Stimulated activated CD8-positive, alpha-beta memory T cell treated with anti-CD3 and anti-CD28 coated beads, Interleukin-12 subunit alpha, Interleukin-12 subunit beta, amount 100 ng/mL, for 4 hours (primary cell): ENCODE measurements around the gene ANKZF1.

Source experiments
- DNase-seq: peaks from one replicate; pipeline ENCODE4 v3.0.0-alpha.2; 2020; ENCODE audit warnings: low read depth

ANKZF1 gene

DNA sequence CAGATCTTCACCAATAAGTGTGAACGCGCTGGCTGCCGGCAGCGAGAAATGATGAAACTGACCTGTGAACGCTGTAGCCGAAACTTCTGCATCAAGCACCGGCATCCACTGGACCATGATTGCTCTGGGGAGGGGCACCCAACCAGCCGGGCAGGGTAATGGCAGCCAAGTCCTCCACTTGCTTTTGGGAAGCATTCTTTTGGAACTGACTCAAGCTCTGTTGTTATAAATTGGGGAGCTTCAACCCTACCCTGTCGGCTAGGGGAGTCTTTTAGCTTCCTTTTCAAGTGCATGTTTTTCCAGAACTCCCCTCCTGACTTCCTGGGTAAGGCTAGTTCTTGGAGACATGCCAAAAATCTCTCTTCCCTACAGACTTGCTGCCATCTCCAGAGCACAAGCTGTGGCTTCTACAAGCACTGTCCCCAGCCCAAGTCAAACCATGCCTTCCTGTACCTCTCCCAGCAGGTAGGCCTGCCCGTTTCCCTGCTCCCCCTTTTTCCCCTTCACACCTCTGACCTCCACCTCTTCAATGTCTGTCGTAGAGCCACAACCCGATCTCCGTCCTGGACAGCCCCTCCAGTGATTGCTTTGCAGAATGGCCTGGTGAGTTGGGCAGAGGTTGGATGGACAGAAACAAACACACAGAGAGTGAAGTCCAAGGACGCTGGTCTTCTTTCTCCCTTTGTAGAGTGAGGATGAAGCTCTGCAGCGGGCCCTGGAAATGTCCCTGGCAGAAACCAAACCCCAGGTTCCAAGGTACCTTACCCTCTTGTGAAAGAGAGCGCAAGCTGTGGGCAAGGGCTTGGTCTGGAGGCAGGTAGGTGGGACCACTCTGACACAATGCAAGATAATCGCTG is 21.5 kb upstream of the ANKZF1 start:
- no peak for DNase-seq

DNA sequence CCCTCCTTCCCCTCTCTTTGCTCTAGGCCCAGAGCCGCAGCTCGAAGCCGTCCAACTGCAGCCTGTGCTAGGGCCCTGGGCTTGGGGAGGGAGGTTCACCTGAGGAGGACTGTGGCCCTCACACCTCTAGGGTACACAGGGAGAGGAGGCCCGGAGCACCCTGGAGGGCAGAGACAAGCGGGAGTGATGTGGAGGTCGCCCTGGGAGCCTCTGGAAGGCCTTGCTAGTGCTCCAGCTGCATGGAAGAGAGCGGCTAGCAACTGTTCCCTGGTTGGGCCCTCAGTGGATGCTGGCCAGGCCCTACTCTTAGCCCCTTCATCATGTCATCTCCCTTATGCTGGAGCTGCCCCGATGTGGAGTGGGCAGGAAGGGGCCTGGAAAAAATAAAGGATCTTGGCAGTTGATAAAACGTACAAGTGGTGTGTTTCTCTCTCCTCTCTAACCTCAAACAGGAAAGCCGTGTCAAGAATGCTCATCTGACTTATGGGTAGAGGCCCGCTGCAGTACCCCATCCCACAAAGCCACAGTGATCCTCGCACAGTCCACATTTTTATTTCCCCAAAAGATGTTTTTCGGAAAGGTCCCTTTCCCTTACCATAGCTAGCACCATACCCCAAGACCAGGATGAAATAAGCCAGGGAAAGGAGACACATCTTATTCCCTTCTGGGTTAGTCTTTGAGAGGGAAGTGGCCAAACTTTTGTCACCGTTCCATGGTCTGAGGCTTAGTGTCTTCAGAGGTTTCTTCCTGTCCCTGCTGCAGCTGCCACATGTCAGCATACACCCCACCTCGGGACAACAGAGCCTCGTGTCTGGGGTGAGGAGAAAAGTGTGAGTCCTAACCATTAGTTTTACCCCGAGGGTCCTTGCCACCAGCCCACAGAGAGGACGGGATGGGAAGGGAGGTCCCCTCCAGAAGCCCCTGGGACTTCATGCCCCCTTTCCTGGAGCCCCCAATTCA is 20.1 kb upstream of the ANKZF1 start:
- no peak for DNase-seq

DNA sequence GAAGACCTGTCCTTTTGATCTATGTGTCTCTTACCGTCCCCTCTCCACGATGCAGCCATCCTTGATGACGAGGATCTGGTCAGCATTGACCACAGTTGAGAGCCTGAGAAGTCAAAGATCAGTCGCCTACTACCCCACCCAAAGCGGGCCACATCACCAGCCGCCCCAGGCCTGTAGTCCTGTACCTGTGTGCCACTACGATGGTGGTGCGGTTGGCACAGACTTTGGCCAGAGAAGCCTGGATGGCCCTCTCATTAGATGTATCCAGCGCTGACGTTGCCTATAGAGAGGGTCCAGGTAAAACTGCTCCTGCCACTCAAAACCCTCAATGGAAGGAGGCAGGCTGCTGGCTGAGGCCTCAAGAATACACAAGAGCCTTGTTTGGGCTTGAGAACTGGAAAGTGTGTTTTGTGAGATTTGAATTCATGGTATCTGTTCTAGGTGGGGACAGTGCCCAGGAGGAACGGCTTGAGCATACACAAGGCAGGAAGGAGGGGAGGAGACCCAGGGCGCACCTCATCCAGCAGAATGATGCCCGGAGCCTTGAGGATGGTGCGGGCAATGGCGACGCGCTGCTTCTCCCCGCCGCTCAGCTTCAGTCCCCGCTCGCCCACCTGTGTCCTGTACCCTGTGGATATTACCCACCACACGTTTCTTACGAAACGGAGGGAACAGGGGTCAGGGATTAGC is 19.3 kb upstream of the ANKZF1 start:
- no peak for DNase-seq

DNA sequence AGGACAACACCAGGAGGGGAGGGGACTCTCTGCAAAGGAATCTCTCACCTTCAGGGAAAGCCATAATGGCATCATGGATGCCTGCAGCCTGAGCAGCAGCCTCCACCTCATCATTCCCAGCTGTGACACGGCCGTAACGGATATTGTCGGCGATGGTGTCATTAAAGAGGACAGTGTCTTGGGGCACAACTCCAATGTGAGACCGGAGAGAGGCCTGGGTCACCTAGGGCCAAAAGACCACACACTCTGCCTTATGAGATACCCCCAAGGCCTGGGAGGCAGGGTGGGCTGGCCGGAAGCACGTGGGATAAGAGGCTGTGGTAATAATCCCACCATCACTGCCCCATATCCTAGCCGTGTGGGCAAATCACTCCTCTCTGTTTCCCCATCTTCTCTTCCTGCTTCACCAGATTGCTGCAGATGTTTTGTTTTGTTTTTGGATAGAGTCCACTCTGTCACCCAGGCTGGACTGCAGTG is 18.7 kb upstream of the ANKZF1 start:
- DNase-seq: no peak

DNA sequence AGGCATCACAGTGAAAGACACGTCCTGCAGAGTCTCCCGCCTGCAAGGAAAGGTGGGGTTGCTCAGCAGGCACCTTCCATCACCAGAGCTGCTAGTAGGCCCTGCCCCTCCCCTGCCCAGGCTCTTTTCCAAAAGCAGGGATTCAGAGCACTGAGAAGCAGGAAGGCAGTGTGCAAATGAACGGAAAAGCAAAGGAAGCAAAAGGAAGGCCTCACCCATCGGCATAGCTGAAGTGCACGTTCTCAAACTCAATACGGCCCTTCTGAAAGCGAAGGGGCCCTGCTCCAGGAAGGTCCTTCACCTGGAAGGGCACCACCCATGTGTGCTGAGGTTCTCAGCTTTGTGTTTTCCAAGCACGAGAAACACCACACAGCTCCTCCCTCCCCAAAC is 16.6 kb upstream of the ANKZF1 start:
- no peak for DNase-seq

DNA sequence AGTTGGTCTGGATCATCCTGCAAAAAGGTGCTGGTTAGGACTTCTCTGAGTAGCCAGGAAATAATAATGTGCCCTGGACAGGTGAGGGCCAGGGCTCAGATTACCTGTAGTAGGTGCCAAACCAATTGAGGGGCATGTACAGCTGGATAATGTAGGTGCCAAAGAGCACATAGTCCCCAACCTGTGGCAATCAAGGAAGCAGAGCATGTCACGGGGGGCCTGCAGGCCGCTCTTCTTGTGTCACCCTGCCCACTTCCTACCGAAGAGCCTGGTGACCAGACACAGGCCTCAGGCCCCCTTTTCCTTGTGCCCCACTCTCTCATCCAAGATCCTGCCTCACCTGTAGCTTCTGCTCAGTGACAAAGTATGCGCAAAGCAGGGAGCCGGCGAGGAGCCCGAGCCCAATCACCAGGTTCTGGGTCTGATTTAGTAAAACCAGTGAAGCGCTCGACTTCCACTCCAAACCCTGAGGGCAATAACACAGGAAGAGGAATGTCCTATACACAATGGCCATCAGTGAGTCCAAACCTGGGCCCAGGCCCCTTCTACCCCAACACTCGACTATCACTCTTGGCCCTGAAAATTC is 16.0 kb upstream of the ANKZF1 start:
- no peak for DNase-seq

DNA sequence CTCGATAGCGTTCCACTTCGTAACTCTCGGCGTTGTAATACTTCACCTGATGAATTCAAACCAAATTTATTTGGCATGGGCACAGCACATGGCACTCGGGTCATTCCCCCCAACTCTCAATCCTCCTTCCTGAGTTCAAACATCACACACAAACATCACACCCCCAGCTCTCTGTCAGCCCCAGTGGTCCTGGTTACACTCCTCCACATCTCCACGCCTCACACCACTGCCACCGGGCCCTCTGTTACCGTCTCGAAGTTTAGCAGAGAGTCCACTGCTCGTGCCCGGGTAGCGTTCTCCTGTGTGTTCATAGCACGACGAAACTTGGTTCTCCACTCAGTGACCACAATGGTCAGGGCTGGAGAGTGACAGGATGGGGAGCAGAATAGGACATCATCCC is 15.5 kb upstream of the ANKZF1 start:
- DNase-seq: no peak

DNA sequence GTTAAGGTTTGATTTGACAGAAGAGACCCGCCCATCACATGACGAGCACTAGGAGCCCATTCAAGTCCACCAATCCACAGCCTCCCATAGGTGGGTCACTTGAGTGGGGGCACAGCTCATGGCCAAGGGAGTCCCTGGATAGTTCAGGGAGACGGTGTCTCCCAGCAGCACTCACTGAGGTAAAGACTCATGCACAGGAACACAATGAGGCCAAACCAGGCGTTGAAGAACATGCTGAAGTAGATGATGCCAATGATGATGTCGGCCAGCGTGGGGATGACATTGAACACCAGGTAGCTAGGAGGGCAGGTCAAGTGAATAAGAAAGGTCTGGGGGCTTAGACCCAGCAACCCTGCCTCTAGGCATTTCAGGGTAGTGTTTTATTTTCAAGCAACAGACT is 14.8 kb upstream of the ANKZF1 start:
- DNase-seq: no peak

DNA sequence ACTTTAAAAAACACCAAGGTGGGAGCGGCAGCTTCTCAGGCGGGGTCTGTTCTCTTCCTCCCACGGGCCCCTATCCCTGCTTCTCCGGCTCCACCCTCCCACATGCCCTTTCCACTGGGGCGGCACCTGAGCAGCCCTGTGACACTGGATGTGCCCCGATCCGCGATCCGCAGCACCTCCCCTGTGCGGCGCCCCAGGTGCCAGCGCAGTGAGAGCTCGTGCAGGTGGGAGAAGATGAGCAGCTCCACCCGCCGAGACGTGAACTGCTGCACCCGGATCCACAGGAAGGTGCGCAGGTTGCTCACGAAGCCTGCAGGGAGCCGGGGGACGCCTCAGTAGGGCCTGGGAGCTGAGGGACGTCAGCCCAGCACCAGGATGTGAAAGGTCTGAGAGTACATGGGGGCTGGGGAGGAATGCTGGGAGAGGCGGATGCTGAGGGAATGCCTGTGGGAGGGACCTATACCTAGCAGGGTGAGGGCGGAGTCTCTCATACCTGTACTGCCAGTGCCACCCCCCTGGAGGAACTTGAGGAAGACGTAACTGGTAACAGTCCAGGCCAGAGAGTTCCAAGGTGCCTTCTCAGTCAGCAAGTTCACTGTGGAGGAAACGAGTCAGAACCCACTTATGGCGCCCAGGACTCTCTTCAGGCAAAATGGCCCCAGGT is 13.6 kb upstream of the ANKZF1 start:
- no peak for DNase-seq

DNA sequence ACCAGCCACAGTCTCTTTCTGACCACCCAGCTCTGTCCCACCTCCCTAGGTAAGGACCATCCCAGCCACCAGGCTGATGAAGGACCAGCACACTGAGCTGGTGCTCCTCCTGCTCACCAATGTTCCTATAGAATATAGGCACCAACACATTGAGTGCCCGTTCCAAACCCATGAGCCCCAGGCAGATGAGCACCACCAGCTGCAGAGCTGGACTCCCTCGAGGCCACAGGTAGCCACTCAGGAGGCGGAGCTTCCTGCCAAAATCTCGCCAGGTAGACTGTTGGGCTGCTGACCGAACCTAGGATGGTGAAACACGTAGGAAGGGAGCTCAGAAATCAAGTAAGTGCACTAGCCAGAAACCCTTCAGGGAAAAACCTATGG is 13.1 kb upstream of the ANKZF1 start:
- no peak for DNase-seq

DNA sequence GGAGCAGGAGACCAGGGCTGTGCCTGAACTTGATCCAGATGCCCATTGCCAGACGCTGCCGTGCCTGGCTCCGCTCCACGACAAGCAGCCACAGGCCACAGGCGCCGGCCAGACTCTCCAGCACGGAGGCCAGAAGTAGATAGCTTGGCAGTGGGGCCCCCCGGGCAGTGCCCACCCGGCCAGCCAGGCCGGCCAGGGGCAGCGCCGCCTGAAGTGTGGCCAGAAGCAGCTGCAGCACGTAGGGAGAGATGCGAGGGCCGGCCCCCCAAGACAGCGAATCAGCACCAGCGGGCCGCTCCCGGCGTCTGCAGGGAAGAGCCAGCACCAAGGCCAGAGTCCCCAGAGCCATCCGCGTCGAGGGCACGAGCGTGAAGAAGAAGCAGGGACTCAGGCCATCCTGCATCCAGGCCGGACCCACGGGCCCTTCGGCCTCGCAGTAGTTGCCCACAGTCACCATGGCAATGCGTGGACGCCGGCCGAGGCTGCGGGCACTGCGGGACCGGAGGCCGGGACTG is 11.3 kb upstream of the ANKZF1 start:
- no peak for DNase-seq

DNA sequence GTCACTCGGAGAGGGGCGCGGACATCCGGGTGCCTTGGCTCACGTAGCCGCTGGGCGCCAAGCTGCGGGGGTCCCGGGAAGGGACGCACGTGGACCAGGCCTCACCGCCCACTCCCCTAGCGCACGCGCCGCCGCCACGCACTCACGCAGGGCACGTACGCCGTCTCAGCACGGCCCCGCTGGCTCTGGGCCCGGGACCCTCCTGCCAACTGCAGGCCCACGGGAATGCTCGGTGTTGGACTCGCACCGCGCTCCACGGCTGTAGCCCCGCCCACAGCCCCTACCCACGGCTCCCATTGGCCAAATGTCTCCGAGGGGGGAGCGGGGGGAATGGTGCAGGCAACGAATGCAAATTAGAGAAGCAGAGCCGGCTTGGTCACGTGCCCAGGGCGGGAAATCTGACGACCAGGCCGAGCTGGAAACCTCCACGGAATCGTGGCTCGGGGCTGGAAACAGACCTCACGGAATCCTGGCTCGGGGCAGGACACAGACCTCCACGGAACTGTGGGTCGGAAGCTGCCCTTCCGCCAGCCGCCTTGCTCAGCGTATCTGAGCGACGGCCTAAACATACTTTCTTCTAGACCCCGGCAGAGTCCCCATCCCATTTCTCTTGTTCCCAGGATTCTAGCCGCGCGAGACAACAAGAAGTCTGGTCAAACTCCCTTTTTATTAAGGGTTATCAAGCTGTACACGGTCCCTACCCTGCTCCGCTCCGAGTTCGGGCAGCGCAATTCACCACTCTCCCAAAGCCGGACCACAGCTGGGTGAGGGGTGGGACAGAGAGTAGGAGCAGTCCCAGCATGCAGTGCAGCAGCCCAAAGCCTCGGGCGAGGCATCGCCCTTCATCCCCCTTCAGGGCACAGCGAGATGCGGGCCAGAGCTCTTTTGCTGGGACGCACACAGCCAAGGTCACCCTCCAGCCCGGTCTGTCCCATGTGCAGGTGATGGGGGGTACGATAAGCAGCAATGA is 10.6 kb upstream of the ANKZF1 start, which contains the start of gene ABCB6:
ABCB6 (minus strand) TSS at position 227 of the 970 bp plus-strand sequence. CDS start 285 bp downstream, outside the sequence.
- peak; percentile 73 for DNase-seq

DNA sequence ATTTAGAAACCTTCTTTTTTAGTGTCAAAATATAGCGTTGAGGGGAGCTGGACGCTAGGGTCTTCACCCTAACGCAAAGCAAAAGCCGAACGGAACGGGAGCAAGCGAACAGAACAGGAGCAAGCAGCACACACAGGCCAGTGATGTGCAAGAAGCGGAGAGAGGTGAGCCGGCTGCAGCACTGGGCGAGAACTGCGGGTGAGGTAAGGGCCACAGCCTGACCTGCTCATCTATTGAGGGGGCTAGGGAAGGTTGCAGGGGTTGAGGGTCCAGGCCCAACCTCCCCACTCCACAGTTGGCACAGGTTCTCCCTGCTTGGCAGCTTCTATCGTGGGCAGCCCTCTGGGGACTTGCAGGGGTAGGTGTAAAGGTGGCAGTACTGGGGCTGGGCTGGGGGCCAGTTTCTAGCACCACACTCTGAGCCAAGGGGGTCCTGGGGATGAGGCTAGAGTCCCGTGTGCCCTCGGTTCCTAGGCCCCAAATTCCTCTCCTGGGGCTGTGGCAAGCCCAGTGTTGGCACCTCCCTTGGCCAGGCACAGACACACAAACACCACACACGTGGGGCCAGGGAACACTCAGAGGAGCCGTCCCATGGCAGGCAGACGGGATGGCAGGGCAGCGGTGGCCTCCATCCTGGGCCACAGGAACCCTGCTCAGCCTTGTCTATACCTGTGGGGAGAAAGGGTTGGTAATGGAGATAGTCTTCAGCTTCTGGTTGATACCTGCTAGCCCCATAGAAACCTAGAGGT is 9.6 kb upstream of the ANKZF1 start:
- DNase-seq: no peak

DNA sequence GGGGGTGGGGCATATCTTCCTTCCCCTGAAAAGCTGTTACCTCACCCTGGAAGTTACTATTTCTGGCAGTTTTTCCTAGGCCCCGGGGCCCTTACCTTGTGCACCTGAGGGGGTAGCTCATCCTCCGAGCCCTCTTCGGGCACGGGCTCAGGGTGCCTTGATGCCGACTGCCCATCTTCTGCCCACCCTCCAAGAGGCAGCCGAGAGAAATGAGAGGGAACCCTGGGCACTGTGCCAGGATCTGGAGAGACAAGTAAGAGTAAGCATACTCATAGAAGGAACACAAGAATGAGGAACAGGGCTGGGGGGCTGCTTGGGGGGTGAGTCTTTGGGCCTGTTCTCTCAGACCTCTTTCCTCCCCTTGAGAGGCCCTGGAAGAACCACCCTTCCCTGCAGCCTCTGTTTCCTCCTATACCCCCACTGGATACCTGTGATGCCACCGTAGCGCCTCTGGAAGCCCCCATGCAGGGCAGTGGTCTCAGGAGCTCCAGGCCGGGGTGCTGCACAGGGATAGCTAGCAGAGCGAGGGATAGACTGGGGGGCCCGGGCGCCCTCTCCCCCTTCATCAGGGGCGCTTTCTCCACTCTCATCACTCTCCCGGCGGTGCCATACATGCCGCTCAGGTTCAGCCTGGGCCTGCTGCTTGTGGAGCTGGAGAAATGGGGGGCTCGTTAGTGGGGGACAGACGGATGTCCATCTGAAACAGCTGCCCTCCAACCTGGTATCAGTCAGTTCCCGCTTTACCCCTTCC is 8.8 kb upstream of the ANKZF1 start:
- no peak for DNase-seq

DNA sequence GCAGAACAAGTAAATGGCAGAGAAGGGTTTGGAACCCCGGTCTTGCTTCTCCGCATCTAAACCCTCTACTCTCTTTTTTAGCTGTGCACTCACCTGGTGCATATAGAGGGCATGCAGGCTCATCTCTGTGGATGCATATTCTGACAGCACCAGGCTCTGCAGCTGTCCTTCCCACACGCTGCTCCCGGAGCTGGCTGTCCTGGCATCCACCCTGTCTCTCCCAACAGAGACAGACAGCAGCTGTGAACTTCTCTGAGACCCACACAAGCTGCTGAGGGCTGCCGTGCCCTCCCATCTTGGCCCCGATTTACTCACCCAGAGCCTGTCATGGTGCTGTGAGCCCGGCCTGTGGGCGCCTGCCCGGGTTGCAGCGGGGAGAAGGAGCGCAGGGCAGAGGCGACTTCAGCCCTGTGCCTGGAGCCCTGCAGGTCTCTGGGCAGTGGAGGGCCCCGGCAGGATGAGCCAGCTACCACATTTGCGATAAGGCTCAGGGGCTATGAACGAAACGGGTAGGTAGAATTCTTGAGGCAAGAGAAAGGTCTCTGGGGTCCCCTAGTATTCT is 7.6 kb upstream of the ANKZF1 start:
- no peak for DNase-seq

DNA sequence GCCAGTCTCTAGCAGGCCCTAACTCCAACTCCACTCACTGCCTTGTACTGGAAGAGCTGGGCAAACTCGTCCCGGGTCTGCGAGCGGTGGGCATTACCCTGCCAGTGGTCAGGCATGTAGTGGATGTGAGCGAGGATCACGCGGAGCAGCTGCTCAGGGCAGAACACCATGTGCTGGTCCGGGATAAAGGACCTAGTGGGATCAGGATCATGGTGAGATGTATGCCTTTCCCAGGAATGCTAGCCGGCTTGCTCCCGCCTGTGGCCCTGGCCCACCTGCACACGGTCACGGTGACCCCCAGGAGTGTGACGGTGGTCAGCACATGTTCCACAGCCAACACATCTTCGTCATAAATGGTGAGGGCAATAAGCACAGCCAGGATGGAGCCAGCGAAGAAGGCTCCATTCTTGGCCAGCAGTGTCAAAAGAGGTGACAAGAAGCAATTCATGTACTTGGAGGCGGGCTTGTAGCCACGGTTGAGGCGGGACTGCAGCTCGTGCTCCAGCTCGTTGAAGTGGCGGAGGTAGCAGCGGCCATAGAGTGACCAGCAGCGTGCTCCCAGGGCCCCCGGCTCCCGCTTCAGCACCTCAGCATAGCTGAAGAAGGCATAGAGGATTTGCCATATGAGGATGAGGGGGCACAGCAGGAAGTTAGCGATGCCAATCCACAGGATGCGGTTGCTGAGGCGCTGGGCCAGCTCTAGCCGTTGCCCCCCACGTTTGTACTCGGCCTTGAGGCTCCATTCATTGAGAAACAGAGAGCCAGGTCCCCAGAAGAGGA is 5.6 kb upstream of the ANKZF1 start:
- no peak for DNase-seq

DNA sequence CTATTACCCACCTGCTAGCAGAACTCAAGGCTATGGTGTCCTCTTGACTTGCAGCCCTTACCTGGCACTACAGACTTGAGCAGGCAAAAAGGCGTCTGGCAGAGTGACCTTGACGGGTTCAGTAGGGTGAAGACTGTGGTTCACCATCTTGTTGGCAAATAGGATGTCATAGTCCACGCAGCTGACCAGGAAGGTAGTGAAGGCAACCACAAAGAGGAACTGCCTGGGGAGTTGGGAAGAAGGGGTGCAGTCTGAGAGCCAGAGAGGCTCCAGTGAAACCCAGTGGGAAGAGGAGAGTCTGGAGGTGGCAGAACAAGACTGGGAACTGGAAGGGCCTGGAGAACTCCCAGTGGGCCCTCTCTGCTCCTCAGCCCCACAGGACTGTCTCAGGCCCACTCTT is 4.3 kb upstream of the ANKZF1 start:
- DNase-seq: no peak
